HUES6 (cell line): ENCODE results near the gene CIB2.

ENCODE experiments used
- H3K27ac ChIP-seq: 2 replicates; pipeline ENCODE4 v1.7.0; 2013; ENCODE audit warnings: low read depth, mild to moderate bottlenecking, low read length, inconsistent platforms
- H3K27me3 ChIP-seq: 2 replicates; pipeline ENCODE4 v1.6.1; 2013; ENCODE audit warnings: low read length; ENCODE audit not compliant: control insufficient read depth, insufficient read depth
- H3K36me3 ChIP-seq: 2 replicates; pipeline ENCODE4 v1.6.1; 2013; ENCODE audit warnings: low read length; ENCODE audit not compliant: control insufficient read depth, insufficient read depth
- H3K4me1 ChIP-seq: 2 replicates; pipeline ENCODE4 v1.6.1; 2013; ENCODE audit warnings: low read length; ENCODE audit not compliant: control insufficient read depth, insufficient read depth
- H3K4me3 ChIP-seq: 2 replicates; pipeline ENCODE4 v1.5.1; 2013; ENCODE audit warnings: low read depth, low read length
- H3K9ac ChIP-seq: one replicate; pipeline ENCODE4 v1.6.1; 2013; ENCODE audit warnings: mild to moderate bottlenecking, low read length
- H3K9me3 ChIP-seq: 2 replicates; pipeline ENCODE4 v1.6.1; 2013; ENCODE audit warnings: low read depth, low read length; ENCODE audit not compliant: control insufficient read depth, insufficient read depth

CIB2 gene

GRCh38 chr15:78071383-78071782 lies 59.9 kb downstream of the CIB2 start:
- no peaks in the 10 kb centered on the region for H3K27me3 ChIP-seq
- H3K36me3 ChIP-seq, result no peaks in the 10 kb centered on the region
- no peak overlapping the region for H3K9ac ChIP-seq
- no peak overlapping the region for H3K4me3 ChIP-seq
- H3K4me1 ChIP-seq, result peaks cover 46% of the 10 kb centered on the region
- no peak overlapping the region for H3K27ac ChIP-seq
- no peaks in the 10 kb centered on the region for H3K9me3 ChIP-seq

- Histone ChIP-seq H3K36me3 (no peaks in the 10 kb centered on the region), H3K27ac (no peak overlapping the region), H3K4me1 (peaks cover 41% of the 10 kb centered on the region), H3K9ac (no peak overlapping the region), H3K4me3 (no peak overlapping the region), H3K9me3 (no peaks in the 10 kb centered on the region), H3K27me3 (no peaks in the 10 kb centered on the region)
Measured at GRCh38 chr15:78070049-78070700, 61.1 kb downstream of the CIB2 start.

GRCh38 chr15:78069462-78070029 lies 61.7 kb downstream of the CIB2 start:
- Histone ChIP-seq H3K27me3 (no peaks in the 10 kb centered on the region), H3K9ac (no peak overlapping the region), H3K4me1 (peaks cover 41% of the 10 kb centered on the region), H3K9me3 (no peaks in the 10 kb centered on the region), H3K4me3 (no peak overlapping the region), H3K27ac (no peak overlapping the region), H3K36me3 (no peaks in the 10 kb centered on the region)

- H3K9me3 ChIP-seq, result no peaks in the 10 kb centered on the region
- no peaks in the 10 kb centered on the region for H3K36me3 ChIP-seq
- no peak overlapping the region for H3K9ac ChIP-seq
- H3K4me3 ChIP-seq, result no peak overlapping the region
- no peak overlapping the region for H3K27ac ChIP-seq
- peaks cover 41% of the 10 kb centered on the region for H3K4me1 ChIP-seq
- no peaks in the 10 kb centered on the region for H3K27me3 ChIP-seq
Measured at GRCh38 chr15:78069052-78069414, 62.2 kb downstream of the CIB2 start.

- H3K9me3 ChIP-seq, result no peaks in the 10 kb centered on the region
- no peak overlapping the region for H3K27ac ChIP-seq
- no peaks in the 10 kb centered on the region for H3K36me3 ChIP-seq
- H3K4me3 ChIP-seq, result no peak overlapping the region
- no peak overlapping the region for H3K9ac ChIP-seq
- peaks cover 40% of the 10 kb centered on the region for H3K4me1 ChIP-seq
- H3K27me3 ChIP-seq, result no peaks in the 10 kb centered on the region
Measured at GRCh38 chr15:78067328-78068228, 63.7 kb downstream of the CIB2 start.

GRCh38 chr15:78065973-78066946 lies 65.0 kb downstream of the CIB2 start:
- H3K4me3 ChIP-seq, result no peak overlapping the region
- no peak overlapping the region for H3K9ac ChIP-seq
- peaks cover 39% of the 10 kb centered on the region for H3K4me1 ChIP-seq
- no peaks in the 10 kb centered on the region for H3K36me3 ChIP-seq
- no peaks in the 10 kb centered on the region for H3K9me3 ChIP-seq
- H3K27me3 ChIP-seq, result no peaks in the 10 kb centered on the region
- H3K27ac ChIP-seq, result no peak overlapping the region

- H3K27ac ChIP-seq, result no peak overlapping the region
- no peak overlapping the region for H3K9ac ChIP-seq
- H3K9me3 ChIP-seq, result no peaks in the 10 kb centered on the region
- no peaks in the 10 kb centered on the region for H3K27me3 ChIP-seq
- peaks cover 39% of the 10 kb centered on the region for H3K4me1 ChIP-seq
- H3K36me3 ChIP-seq, result no peaks in the 10 kb centered on the region
- H3K4me3 ChIP-seq, result no peak overlapping the region
Measured at GRCh38 chr15:78065284-78065872, 65.9 kb downstream of the CIB2 start.

- H3K4me1 ChIP-seq, result peaks cover 31% of the 10 kb centered on the region
- no peaks in the 10 kb centered on the region for H3K36me3 ChIP-seq
- H3K9me3 ChIP-seq, result no peaks in the 10 kb centered on the region
- H3K27me3 ChIP-seq, result no peaks in the 10 kb centered on the region
- H3K4me3 ChIP-seq, result no peak overlapping the region
- H3K27ac ChIP-seq, result no peak overlapping the region
- H3K9ac ChIP-seq, result no peak overlapping the region
Measured at GRCh38 chr15:78064544-78064943, 66.7 kb downstream of the CIB2 start.

GRCh38 chr15:78063970-78064385 lies 67.3 kb downstream of the CIB2 start:
- H3K36me3 ChIP-seq, result no peaks in the 10 kb centered on the region
- H3K27ac ChIP-seq, result no peak overlapping the region
- H3K4me1 ChIP-seq, result peaks cover 25% of the 10 kb centered on the region
- no peaks in the 10 kb centered on the region for H3K27me3 ChIP-seq
- H3K4me3 ChIP-seq, result no peak overlapping the region
- H3K9me3 ChIP-seq, result no peaks in the 10 kb centered on the region
- H3K9ac ChIP-seq, result no peak overlapping the region

GRCh38 chr15:78063217-78063616 lies 68.0 kb downstream of the CIB2 start:
- Histone ChIP-seq H3K9ac (no peak overlapping the region), H3K9me3 (no peaks in the 10 kb centered on the region), H3K36me3 (no peaks in the 10 kb centered on the region), H3K27me3 (no peaks in the 10 kb centered on the region), H3K27ac (no peak overlapping the region), H3K4me3 (no peak overlapping the region), H3K4me1 (peaks cover 18% of the 10 kb centered on the region)
